Activated CD4-positive, alpha-beta T cell treated with anti-CD3 and anti-CD28 coated beads for 36 hours (primary cell): ENCODE data around the gene FOLR2. TPM values are rescaled to one million over a fixed set of nuclear protein-coding genes. Genes with fewer than 3 reads are reported as not detected.

Experiments used
- ATAC-seq: fragments of 200-7000 bp; cut with Tn5 transposase; one replicate; pipeline ENCODE4 v1.10.0; 2021; ENCODE audit warnings: mild to moderate bottlenecking, moderate library complexity
- CTCF ChIA-PET: fragments of 350-600 bp; sonication (Branson Sonifier 250); formaldehyde crosslinking; loops from one replicate; lab custom pipeline; 2021; ENCODE audit warnings: antibody characterized with exemption; lab: Charles Lee
- POLR2A ChIA-PET: fragments of 350-600 bp; sonication (Branson Sonifier 250); formaldehyde crosslinking; loops from one replicate; lab custom pipeline; 2021; ENCODE audit warnings: antibody characterized with exemption, inconsistent platforms; lab: Charles Lee
- DNase-seq: peaks from one replicate; pipeline ENCODE4 v3.0.0-alpha.2; 2020
- H3K27ac Mint-ChIP-seq: one replicate; pipeline ENCODE4 v1.8.0; 2021; ENCODE audit warnings: mixed read lengths
- H3K27me3 Mint-ChIP-seq: one replicate; pipeline ENCODE4 v1.8.0; 2021; ENCODE audit warnings: mixed read lengths
- H3K36me3 Mint-ChIP-seq: one replicate; pipeline ENCODE4 v1.8.0; 2021; ENCODE audit warnings: low read depth, mixed read lengths
- H3K4me1 Mint-ChIP-seq: one replicate; pipeline ENCODE4 v1.8.0; 2021; ENCODE audit warnings: mixed read lengths
- H3K4me3 Mint-ChIP-seq: one replicate; pipeline ENCODE4 v1.8.0; 2021; ENCODE audit warnings: mild to moderate bottlenecking, moderate library complexity, mixed read lengths
- H3K9me3 Mint-ChIP-seq: one replicate; pipeline ENCODE4 v1.8.0; 2021; ENCODE audit warnings: low read depth, mixed read lengths
- intact Hi-C, 2 experiments: fragments of 100-400 bp; cut with DNase I in 1 of 2; cut with micrococcal nuclease in 1 of 2; formaldehyde crosslinking; loops; one replicate each; pipeline versions ENCODE4 v1.14.2 to v1.15.1; 2022 to 2024; cut with DNase I, micrococcal nuclease
- total RNA-seq, 2 experiments: library from RNA; stranded (reverse); gene quantifications; one replicate each; pipeline ENCODE4 v1.2.3, GENCODE V29; 2021

Gene FOLR2
- total RNA-seq, 2 experiments from 2014 or later = not detected

- no peak within 1 kb of the TSS for H3K4me3 Mint-ChIP-seq
- POLR2A ChIA-PET = no interaction called here
These were observed 27.4 kb downstream of the FOLR2 start, which contains the start of gene PHOX2A for GRCh38 chr11:72244060-72244360. TSS of gene PHOX2A (minus strand) at chr11:72244176. CDS start at chr11:72244004, 172 bp downstream.

GRCh38 chr11:72244361-72245262 is 28.0 kb downstream of the FOLR2 start:
- POLR2A ChIA-PET = interaction anchor here (1.4 kb wide), 1 partner anchor 20 kb away, joined by 4 read pairs; the partner anchor contains the start of gene INPPL1
- Mint-ChIP-seq H3K36me3 (no peaks in the 10 kb centered on the region), H3K4me1 (peaks cover 17% of the 10 kb centered on the region), H3K9me3 (no peaks in the 10 kb centered on the region), H3K4me3 (no peak overlapping the region), H3K27me3 (peaks cover 41% of the 10 kb centered on the region), H3K27ac (no peak overlapping the region)
- intact Hi-C loops = loop anchor here in 1 of 2 experiments (5.0 kb wide), 2 partner anchors 168 to 188 kb away; partner anchors contain the start of gene CLPB
- no peak for DNase-seq
- ATAC-seq = no peak
- CTCF ChIA-PET = interaction anchor here (0.6 to 2.1 kb wide), 2 partner anchors 170 to 833 kb away, joined by 3 to 5 read pairs; no protein-coding TSS in a partner anchor

More at GRCh38 chr11:72244060-72244360, 27.4 kb downstream of the FOLR2 start, which contains the start of gene PHOX2A:
- CTCF ChIA-PET = no interaction called here
- no peak for ATAC-seq
- DNase-seq = no peak
- Mint-ChIP-seq H3K27ac (no peak within 1 kb of the TSS), H3K9me3 (no peaks in the 10 kb centered on the region), H3K27me3 (peaks cover 44% of the 10 kb centered on the region), H3K4me1 (peaks cover 20% of the 10 kb centered on the region), H3K36me3 (no peaks in the 10 kb centered on the region)
- intact Hi-C loops = loop anchor here in 1 of 2 experiments (5.0 kb wide), 2 partner anchors 168 to 188 kb away; partner anchors contain the start of gene CLPB

GRCh38 chr11:72245263-72245816 is 28.7 kb downstream of the FOLR2 start:
- no peak for DNase-seq
- ATAC-seq = no peak
- H3K27me3 Mint-ChIP-seq = peaks cover 41% of the 10 kb centered on the region
- no peak overlapping the region for H3K4me3 Mint-ChIP-seq
- ChIA-PET POLR2A (interaction anchor here (1.4 kb wide), 1 partner anchor 20 kb away, joined by 4 read pairs; the partner anchor contains the start of gene INPPL1), CTCF (interaction anchor here (0.5 to 2.1 kb wide), 4 partner anchors 12 to 834 kb away, joined by 3 to 5 read pairs (median 3); no protein-coding TSS in a partner anchor)
- no peaks in the 10 kb centered on the region for H3K9me3 Mint-ChIP-seq
- no peak overlapping the region for H3K27ac Mint-ChIP-seq
- peaks cover 15% of the 10 kb centered on the region for H3K4me1 Mint-ChIP-seq
- intact Hi-C loops = no loop called here
- H3K36me3 Mint-ChIP-seq = no peaks in the 10 kb centered on the region

- no peak overlapping the region for H3K4me3 Mint-ChIP-seq
- peaks cover 9% of the 10 kb centered on the region for H3K4me1 Mint-ChIP-seq
- intact Hi-C loops = no loop called here
- ChIA-PET CTCF (interaction anchor here (0.7 kb wide), 1 partner anchor 59 kb away, joined by 4 read pairs; no protein-coding TSS in a partner anchor), POLR2A (no interaction called here)
- no peak overlapping the region for H3K27ac Mint-ChIP-seq
- ATAC-seq (no peak), DNase-seq (no peak)
- no peaks in the 10 kb centered on the region for H3K36me3 Mint-ChIP-seq
- H3K27me3 Mint-ChIP-seq = peaks cover 30% of the 10 kb centered on the region
- H3K9me3 Mint-ChIP-seq = no peaks in the 10 kb centered on the region
These were observed 31.0 kb downstream of the FOLR2 start for GRCh38 chr11:72247584-72247983.

GRCh38 chr11:72249961-72250360 is 33.4 kb downstream of the FOLR2 start:
- peaks cover 22% of the 10 kb centered on the region for H3K27me3 Mint-ChIP-seq
- ATAC-seq (no peak), DNase-seq (no peak)
- CTCF ChIA-PET = interaction anchor here (0.7 kb wide), 3 partner anchors 138 to 1294 kb away, joined by 3 read pairs; no protein-coding TSS in a partner anchor
- no peak overlapping the region for H3K4me3 Mint-ChIP-seq
- no peaks in the 10 kb centered on the region for H3K36me3 Mint-ChIP-seq
- no peaks in the 10 kb centered on the region for H3K4me1 Mint-ChIP-seq
- no peak overlapping the region for H3K27ac Mint-ChIP-seq
- POLR2A ChIA-PET = no interaction called here
- intact Hi-C loops = no loop called here
- H3K9me3 Mint-ChIP-seq = no peaks in the 10 kb centered on the region

GRCh38 chr11:72250661-72251464 is 34.3 kb downstream of the FOLR2 start:
- DNase-seq (no peak), ATAC-seq (no peak)
- POLR2A ChIA-PET = no interaction called here
- Mint-ChIP-seq H3K27me3 (peaks cover 22% of the 10 kb centered on the region), H3K27ac (no peak overlapping the region), H3K4me1 (no peaks in the 10 kb centered on the region), H3K36me3 (no peaks in the 10 kb centered on the region), H3K9me3 (no peaks in the 10 kb centered on the region), H3K4me3 (no peak overlapping the region)
- CTCF ChIA-PET = interaction anchor here (0.7 kb wide), 2 partner anchors 1043 to 1293 kb away, joined by 3 read pairs; no protein-coding TSS in a partner anchor
- intact Hi-C loops = no loop called here

- POLR2A ChIA-PET = no interaction called here
- CTCF ChIA-PET = interaction anchor here (0.6 to 1.2 kb wide), 2 partner anchors 13 to 187 kb away, joined by 3 to 4 read pairs; no protein-coding TSS in a partner anchor
- ATAC-seq = no peak
- Mint-ChIP-seq H3K27me3 (peaks cover 22% of the 10 kb centered on the region), H3K4me3 (no peak overlapping the region), H3K9me3 (no peaks in the 10 kb centered on the region), H3K36me3 (no peaks in the 10 kb centered on the region), H3K27ac (no peak overlapping the region), H3K4me1 (no peaks in the 10 kb centered on the region)
- intact Hi-C loops = no loop called here
- DNase-seq = no peak
These were observed 35.0 kb downstream of the FOLR2 start for GRCh38 chr11:72251614-72252013.

- DNase-seq = no peak
- no peak for ATAC-seq
- CTCF ChIA-PET = interaction anchor here (0.7 to 0.9 kb wide), 2 partner anchors 161 to 199 kb away, joined by 3 read pairs; no protein-coding TSS in a partner anchor
- Mint-ChIP-seq H3K27ac (no peak overlapping the region), H3K4me1 (no peaks in the 10 kb centered on the region), H3K36me3 (no peaks in the 10 kb centered on the region), H3K27me3 (peaks cover 20% of the 10 kb centered on the region), H3K9me3 (no peaks in the 10 kb centered on the region), H3K4me3 (no peak overlapping the region)
- POLR2A ChIA-PET = no interaction called here
- intact Hi-C loops = no loop called here
These were observed 36.8 kb downstream of the FOLR2 start for GRCh38 chr11:72253392-72253791.

- no peak for ATAC-seq
- Mint-ChIP-seq H3K36me3 (no peaks in the 10 kb centered on the region), H3K27me3 (peaks cover 18% of the 10 kb centered on the region), H3K4me1 (no peaks in the 10 kb centered on the region), H3K9me3 (no peaks in the 10 kb centered on the region), H3K4me3 (no peak overlapping the region), H3K27ac (no peak overlapping the region)
- no peak for DNase-seq
- CTCF ChIA-PET = interaction anchor here (0.7 to 2.0 kb wide), 3 partner anchors 16 to 290 kb away, joined by 3 to 7 read pairs (median 5); no protein-coding TSS in a partner anchor
- intact Hi-C loops = no loop called here
- POLR2A ChIA-PET = no interaction called here
These were observed 37.9 kb downstream of the FOLR2 start for GRCh38 chr11:72254299-72254993.

GRCh38 chr11:72257570-72257969 is 41.0 kb downstream of the FOLR2 start:
- no peaks in the 10 kb centered on the region for H3K9me3 Mint-ChIP-seq
- H3K27ac Mint-ChIP-seq = no peak overlapping the region
- no peaks in the 10 kb centered on the region for H3K4me1 Mint-ChIP-seq
- no peak for DNase-seq
- POLR2A ChIA-PET = no interaction called here
- H3K36me3 Mint-ChIP-seq = no peaks in the 10 kb centered on the region
- no peak overlapping the region for H3K4me3 Mint-ChIP-seq
- peaks cover 10% of the 10 kb centered on the region for H3K27me3 Mint-ChIP-seq
- intact Hi-C loops = no loop called here
- no peak for ATAC-seq
- CTCF ChIA-PET = no interaction called here
